HCT116 (cell line): ENCODE data around the gene POMGNT1. TPM values are rescaled to one million over a fixed set of nuclear protein-coding genes. Genes with fewer than 3 reads are reported as not detected.

ENCODE experiments used
- ATAC-seq: fragments of 200-7000 bp; cut with Tn5 transposase; 2 replicates; pipeline ENCODE4 v1.9.1; 2020; ENCODE audit warnings: mild to moderate bottlenecking, moderate library complexity
- Bru-seq: library from RNA; stranded (reverse); fragments of 400-500 nt; gene quantifications from one replicate; lab custom pipeline; 2021; lab: Mats Ljungman, UMichigan
- BruChase-seq, 2 experiments: library from RNA; stranded (reverse); fragments of 400-500 nt; gene quantifications; one replicate each; lab custom pipeline; 2021; lab: Mats Ljungman, UMichigan
- BruUV-seq: library from RNA; stranded (reverse); fragments of 400-500 nt; replicated peaks from 2 replicates; lab custom pipeline; 2021; lab: Mats Ljungman, UMichigan
- CTCF ChIA-PET: fragments of 300-600 bp; sonication (Branson Sonifier 250); formaldehyde crosslinking; loops from one replicate; lab custom pipeline; 2021; ENCODE audit warnings: antibody characterized with exemption; lab: Charles Lee
- POLR2A ChIA-PET: fragments of 300-600, 350-600 bp; sonication (Branson Sonifier 250); formaldehyde crosslinking; loops from one replicate; lab custom pipeline; 2021; ENCODE audit warnings: antibody characterized with exemption; lab: Charles Lee
- RAD21 ChIA-PET, 2 experiments: fragments of 300-600 bp; sonication (Branson Sonifier 250); formaldehyde crosslinking; loops; one replicate each; lab custom pipeline; 2023; ENCODE audit warnings: low total read pairs in 2 of 2; ENCODE audit not compliant: uncharacterized antibody in 2 of 2, unreplicated experiment in 2 of 2, low non-redundant PET in 1 of 2; lab: Charles Lee
- DNase-seq: peaks from one replicate; pipeline ENCODE4 v3.0.0-alpha.2; 2010; ENCODE audit warnings: low read depth, low spot score
- H2AFZ ChIP-seq: fragments of 200-600 bp; shearing (Covaris generic), sonication (generic); 2 replicates; pipeline ENCODE4 v1.6.1; 2017; ENCODE audit warnings: low read depth, mixed run types, mixed read lengths, antibody characterized with exemption, low read length; ENCODE audit not compliant: poor library complexity, severe bottlenecking
- H3K27ac ChIP-seq: 2 replicates; pipeline ENCODE4 v1.5.1; 2012; ENCODE audit warnings: low read depth, low read length
- H3K27me3 ChIP-seq: fragments of 200-600 bp; sonication (generic); 2 replicates; pipeline ENCODE4 v1.6.1; 2016; ENCODE audit warnings: mixed run types, low read length, mixed read lengths; ENCODE audit not compliant: insufficient read depth
- H3K36me3 ChIP-seq, 2 experiments: fragments of 200-500 bp in 1 of 2; fragments of 200-600 bp in 1 of 2; sonication (Bioruptor generic) in 1 of 2; sonication (generic) in 1 of 2; 2 replicates each; pipeline versions ENCODE4 v1.5.1 to v1.6.1; 2014 to 2016; ENCODE audit warnings: low read length in 2 of 2, inconsistent platforms in 1 of 2, mixed read lengths in 1 of 2, mixed run types in 1 of 2; ENCODE audit not compliant: insufficient read depth in 2 of 2, control insufficient read depth in 1 of 2
- H3K4me1 ChIP-seq, 2 experiments: fragments of 200-600 bp in 1 of 2; sonication (generic) in 1 of 2; 2 replicates each; pipeline versions ENCODE4 v1.5.1 to v1.6.1; 2012 to 2017; ENCODE audit warnings: low read length in 2 of 2, inconsistent platforms in 1 of 2, mild to moderate bottlenecking in 1 of 2, mixed read lengths in 1 of 2, mixed run types in 1 of 2, moderate library complexity in 1 of 2; ENCODE audit not compliant: insufficient read depth in 2 of 2, control insufficient read depth in 1 of 2
- H3K4me2 ChIP-seq: fragments of 200-600 bp; sonication (generic); 2 replicates; pipeline ENCODE4 v1.6.1; 2017; ENCODE audit warnings: mixed run types, low read length, mixed read lengths
- H3K4me3 ChIP-seq, 2 experiments: fragments of 200-600 bp in 1 of 2; sonication (generic) in 1 of 2; replicated peaks in 1 of 2; 2 replicates each; pipeline ENCODE4 v1.5.1; 2011 to 2016; ENCODE audit warnings: low read length in 2 of 2, control low read depth in 1 of 2, low read depth in 1 of 2, mild to moderate bottlenecking in 1 of 2, mixed read lengths in 1 of 2, mixed run types in 1 of 2
- H3K79me2 ChIP-seq: fragments of 200-600 bp; sonication (generic); 2 replicates; pipeline ENCODE4 v1.6.1; 2017; ENCODE audit warnings: mild to moderate bottlenecking, mixed run types, low read length, moderate library complexity, mixed read lengths; ENCODE audit not compliant: insufficient read depth
- H3K9ac ChIP-seq: fragments of 200-600 bp; sonication (generic); 2 replicates; pipeline ENCODE4 v1.6.1; 2016; ENCODE audit warnings: low read length, mixed read lengths
- H3K9me2 ChIP-seq: fragments of 200-600 bp; sonication (generic), shearing (Covaris generic); 2 replicates; pipeline ENCODE4 v1.6.1; 2017; ENCODE audit warnings: mixed run types, mild to moderate bottlenecking, moderate library complexity; ENCODE audit not compliant: insufficient read depth
- H3K9me3 ChIP-seq, 2 experiments: fragments of 200-500 bp in 1 of 2; fragments of 200-600 bp in 1 of 2; sonication (Bioruptor generic) in 1 of 2; sonication (generic) in 1 of 2; 2 replicates each; pipeline ENCODE4 v1.6.1; 2014 to 2017; ENCODE audit warnings: low read length in 2 of 2, mixed read lengths in 2 of 2, inconsistent platforms in 1 of 2, low read depth in 1 of 2, mild to moderate bottlenecking in 1 of 2, mixed run types in 1 of 2, moderate library complexity in 1 of 2; ENCODE audit not compliant: control insufficient read depth in 1 of 2, insufficient read depth in 1 of 2
- H4K20me1 ChIP-seq: fragments of 200-600 bp; sonication (generic), shearing (Covaris generic); 2 replicates; pipeline ENCODE4 v1.6.1; 2017; ENCODE audit warnings: mixed run types, mild to moderate bottlenecking, moderate library complexity; ENCODE audit not compliant: insufficient read depth
- CBX3 ChIP-seq: IDR thresholded peaks from 2 replicates; pipeline ENCODE4 v1.6.1; 2012; ENCODE audit warnings: low read depth
- CEBPB ChIP-seq: IDR thresholded peaks from 2 replicates; pipeline ENCODE4 v1.6.1; 2012; ENCODE audit warnings: low read depth
- EGR1 ChIP-seq: IDR thresholded peaks from 2 replicates; pipeline ENCODE4 v1.6.1; 2012; ENCODE audit warnings: low read depth
- EZH2phosphoT487 ChIP-seq: fragments of 200-600 bp; IDR thresholded peaks from 2 replicates; pipeline ENCODE4 v1.6.1; 2018; ENCODE audit warnings: antibody characterized with exemption, borderline replicate concordance
- FOSL1 ChIP-seq: IDR thresholded peaks from 2 replicates; pipeline ENCODE4 v1.6.1; 2012; ENCODE audit warnings: low read depth
- JUND ChIP-seq: IDR thresholded peaks from 2 replicates; pipeline ENCODE4 v1.6.1; 2012
- RAD21 ChIP-seq: IDR thresholded peaks from 2 replicates; pipeline ENCODE4 v1.6.1; 2012; ENCODE audit warnings: low read depth, mild to moderate bottlenecking
- SIN3A ChIP-seq: IDR thresholded peaks from 2 replicates; pipeline ENCODE4 v1.6.1; 2012; ENCODE audit warnings: low read depth
- SRF ChIP-seq: IDR thresholded peaks from 2 replicates; pipeline ENCODE4 v1.6.1; 2012; ENCODE audit warnings: low read depth
- TCF7L2 ChIP-seq: IDR thresholded peaks from 2 replicates; pipeline ENCODE4 v1.7.0; 2011; ENCODE audit warnings: borderline replicate concordance, inconsistent platforms; ENCODE audit not compliant: insufficient read depth, insufficient read length; ENCODE audit errors: extremely low read depth
- YY1 ChIP-seq: IDR thresholded peaks from 2 replicates; pipeline ENCODE4 v1.6.1; 2011; ENCODE audit warnings: low read length, low read depth, moderate library complexity, mild to moderate bottlenecking; ENCODE audit not compliant: insufficient replicate concordance; ENCODE audit errors: extremely low read depth
- ZFX ChIP-seq: fragments of 450-650 bp; IDR thresholded peaks from 2 replicates; pipeline ENCODE4 v1.6.1; 2017
- intact Hi-C: fragments of 100-400 bp; cut with micrococcal nuclease; formaldehyde crosslinking; loops from 2 replicates; pipeline ENCODE4 v1.10.0; 2022
- long read RNA-seq: library from polyadenylated mRNA; unstranded; transcript quantifications from one replicate; pipeline ENCODE4 v2.0.0, GENCODE V29; 2021; ENCODE audit not compliant: unreplicated experiment
- polyA plus RNA-seq: library from polyadenylated mRNA; unstranded; fragments of >200 nt; gene quantifications from 2 replicates; pipeline ENCODE4 v1.2.1, GENCODE V29; 2012; ENCODE audit warnings: missing spikeins
- total RNA-seq: library from RNA; stranded (reverse); gene quantifications from one replicate; pipeline ENCODE4 v1.2.1, GENCODE V29; 2021; ENCODE audit not compliant: unreplicated experiment
- TF ChIP-seq, protein P1 (sequence below), 3 experiments: fragments of 200-600 bp in 1 of 3; sonication (generic) in 1 of 3; IDR thresholded peaks in 2 of 3; conservative IDR thresholded peaks in 1 of 3; 2 replicates each; pipeline ENCODE4 v1.5.1; 2012 to 2017; ENCODE audit warnings: low read depth in 2 of 3, low read length in 2 of 3, antibody characterized with exemption in 1 of 3, borderline replicate concordance in 1 of 3, control low read depth in 1 of 3, mild to moderate bottlenecking in 1 of 3, mixed read lengths in 1 of 3, mixed run types in 1 of 3, moderate library complexity in 1 of 3; ENCODE audit not compliant: insufficient read depth in 1 of 3
- TF ChIP-seq, protein P2 (sequence below): IDR thresholded peaks from 2 replicates; pipeline ENCODE4 v1.6.1; 2011; ENCODE audit warnings: mild to moderate bottlenecking, low read length, moderate library complexity; ENCODE audit not compliant: insufficient replicate concordance; ENCODE audit errors: extremely low read depth
- TF ChIP-seq, protein P3 (sequence below): IDR thresholded peaks from 2 replicates; pipeline ENCODE4 v1.6.1; 2012
- TF ChIP-seq, protein P4 (sequence below): IDR thresholded peaks from 2 replicates; pipeline ENCODE4 v1.6.1; 2012; ENCODE audit warnings: low read depth

Gene POMGNT1
- 97.7 TPM for total RNA-seq
- 71.8 and 73.8 TPM in 2 replicates for polyA plus RNA-seq
- Bru-seq, nascent RNA = percentile 58 among the genes with signal in this experiment
- BruChase-seq, experiment 1, labeled RNA remaining after a 6-hour chase = percentile 71 among the genes with signal in this experiment
- percentile 66 among the genes with signal in this experiment for BruChase-seq, experiment 2, labeled RNA remaining after a 2-hour chase
- long read RNA-seq, transcript POMGNT1-201 (22 exons, 2,728 nt) = major isoform, 55 of 119 reads
- long read RNA-seq, partial matches to known transcripts = 17 of 119 reads
- long read RNA-seq, other reads (novel, unspliced or antisense) = 47 of 119 reads

DNA sequence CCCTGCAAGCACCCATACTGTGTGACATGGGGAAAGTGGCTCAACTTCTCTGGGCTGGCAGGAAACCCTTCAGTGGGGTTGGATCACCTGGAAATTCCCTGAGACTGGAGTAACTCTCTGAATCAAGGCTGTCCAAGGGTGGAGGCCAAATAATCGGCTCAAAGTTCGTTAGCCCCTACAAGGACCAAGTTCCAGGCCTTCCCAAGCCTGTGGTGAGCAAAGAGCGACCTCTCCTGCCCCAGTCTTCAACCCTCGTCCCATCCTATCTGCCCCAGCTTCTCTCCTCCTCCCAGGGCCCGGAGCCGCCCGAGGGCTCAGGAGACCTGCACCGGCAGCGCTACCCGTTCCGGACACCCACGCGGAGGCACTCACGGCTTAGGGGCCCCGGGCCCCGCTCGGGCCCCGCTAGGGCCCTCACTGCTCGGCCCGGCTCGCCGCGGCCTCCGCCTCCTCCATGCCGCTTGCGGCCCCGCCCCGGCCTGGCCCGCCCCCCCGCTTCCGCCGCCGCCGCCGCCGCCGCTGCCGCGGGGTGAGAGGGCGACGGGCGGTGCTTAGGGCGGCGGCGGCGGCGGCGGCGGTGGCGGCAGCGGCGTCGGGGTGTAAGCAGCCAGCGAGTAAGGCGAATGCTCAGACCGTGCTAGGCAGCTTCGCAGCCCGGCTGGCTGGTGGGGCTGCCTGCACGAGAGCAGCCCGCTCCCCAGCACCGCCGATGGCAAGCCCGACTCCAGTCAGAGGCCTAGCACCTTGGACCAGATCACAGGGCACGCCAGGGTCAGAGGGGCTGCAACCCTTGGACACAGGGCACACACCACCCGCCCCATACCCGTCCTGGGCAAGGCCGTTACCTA is at the start of gene POMGNT1:
POMGNT1 (minus strand) TSS at position 471 of the 848 bp plus-strand sequence. CDS start 613 bp downstream, outside the sequence.
- no peaks in the 10 kb centered on the region for H4K20me1 ChIP-seq
- H3K36me3 ChIP-seq = peaks cover 0 to 21% of the 10 kb centered on the region in 2 experiments; a peak in 1 of 4 replicates
- H3K4me2 ChIP-seq = peak within 1 kb of the TSS; percentile 96
- H3K9me3 ChIP-seq = no peaks in the 10 kb centered on the region
- H3K4me1 ChIP-seq = peaks cover 11 to 16% of the 10 kb centered on the region in 2 experiments; a peak in 3 of 4 replicates
- DNase-seq (no peak), ATAC-seq (peak; percentile 93)
- peak within 1 kb of the TSS; percentile 78 for H3K27ac ChIP-seq
- H2AFZ ChIP-seq = no peak within 1 kb of the TSS
- ChIA-PET CTCF (interaction anchor here (1.3 to 3.0 kb wide), 2 partner anchors 15 to 25 kb away, joined by 7 to 9 read pairs; no protein-coding TSS in a partner anchor), POLR2A (interaction anchor here (1.0 kb wide), 2 partner anchors 15 to 25 kb away, joined by 3 to 7 read pairs; no protein-coding TSS in a partner anchor), RAD21 (no interaction called here)
- H3K9ac ChIP-seq = peak within 1 kb of the TSS; percentile 87
- intact Hi-C loops = loop anchor here (1.0 kb wide), 1 partner anchor 15 kb away; no protein-coding TSS in a partner anchor
- peaks cover 8% of the 10 kb centered on the region; the same call in 1 of the 2 replicates for H3K79me2 ChIP-seq
- BruUV-seq = TSS peak; percentile 49
- H3K4me3 ChIP-seq = peak within 1 kb of the TSS; percentile 66 to 79
- no peaks in the 10 kb centered on the region for H3K27me3 ChIP-seq
- no peaks in the 10 kb centered on the region for H3K9me2 ChIP-seq
- no peak for TF ChIP-seq EZH2phosphoT487
- no peak for TF ChIP-seq CBX3
- TF ChIP-seq RAD21 = peak; percentile 68
- no peak for TF ChIP-seq FOSL1
- TF ChIP-seq TCF7L2 = peak; percentile 8
- TF ChIP-seq YY1 = no peak
- TF ChIP-seq ZFX = peak; percentile 77
- TF ChIP-seq, protein P1, sequence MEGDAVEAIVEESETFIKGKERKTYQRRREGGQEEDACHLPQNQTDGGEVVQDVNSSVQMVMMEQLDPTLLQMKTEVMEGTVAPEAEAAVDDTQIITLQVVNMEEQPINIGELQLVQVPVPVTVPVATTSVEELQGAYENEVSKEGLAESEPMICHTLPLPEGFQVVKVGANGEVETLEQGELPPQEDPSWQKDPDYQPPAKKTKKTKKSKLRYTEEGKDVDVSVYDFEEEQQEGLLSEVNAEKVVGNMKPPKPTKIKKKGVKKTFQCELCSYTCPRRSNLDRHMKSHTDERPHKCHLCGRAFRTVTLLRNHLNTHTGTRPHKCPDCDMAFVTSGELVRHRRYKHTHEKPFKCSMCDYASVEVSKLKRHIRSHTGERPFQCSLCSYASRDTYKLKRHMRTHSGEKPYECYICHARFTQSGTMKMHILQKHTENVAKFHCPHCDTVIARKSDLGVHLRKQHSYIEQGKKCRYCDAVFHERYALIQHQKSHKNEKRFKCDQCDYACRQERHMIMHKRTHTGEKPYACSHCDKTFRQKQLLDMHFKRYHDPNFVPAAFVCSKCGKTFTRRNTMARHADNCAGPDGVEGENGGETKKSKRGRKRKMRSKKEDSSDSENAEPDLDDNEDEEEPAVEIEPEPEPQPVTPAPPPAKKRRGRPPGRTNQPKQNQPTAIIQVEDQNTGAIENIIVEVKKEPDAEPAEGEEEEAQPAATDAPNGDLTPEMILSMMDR (IDR thresholded peaks at IDR 0.05 in 2 of 3, conservative IDR thresholded peaks at IDR 0.05 in 1 of 3; ENCODE audit: borderline replicate concordance in 1 of 3, insufficient read depth in 1 of 3, low read depth in 2 of 3, low read length in 2 of 3) = peak; percentile 3 to 36 (median 23); a peak in 2 of 6 replicates
- TF ChIP-seq SIN3A = peak; percentile 25
- TF ChIP-seq EGR1 = no peak
- TF ChIP-seq JUND = no peak
- TF ChIP-seq SRF = no peak
- no peak for TF ChIP-seq CEBPB
- TF ChIP-seq, protein P2, sequence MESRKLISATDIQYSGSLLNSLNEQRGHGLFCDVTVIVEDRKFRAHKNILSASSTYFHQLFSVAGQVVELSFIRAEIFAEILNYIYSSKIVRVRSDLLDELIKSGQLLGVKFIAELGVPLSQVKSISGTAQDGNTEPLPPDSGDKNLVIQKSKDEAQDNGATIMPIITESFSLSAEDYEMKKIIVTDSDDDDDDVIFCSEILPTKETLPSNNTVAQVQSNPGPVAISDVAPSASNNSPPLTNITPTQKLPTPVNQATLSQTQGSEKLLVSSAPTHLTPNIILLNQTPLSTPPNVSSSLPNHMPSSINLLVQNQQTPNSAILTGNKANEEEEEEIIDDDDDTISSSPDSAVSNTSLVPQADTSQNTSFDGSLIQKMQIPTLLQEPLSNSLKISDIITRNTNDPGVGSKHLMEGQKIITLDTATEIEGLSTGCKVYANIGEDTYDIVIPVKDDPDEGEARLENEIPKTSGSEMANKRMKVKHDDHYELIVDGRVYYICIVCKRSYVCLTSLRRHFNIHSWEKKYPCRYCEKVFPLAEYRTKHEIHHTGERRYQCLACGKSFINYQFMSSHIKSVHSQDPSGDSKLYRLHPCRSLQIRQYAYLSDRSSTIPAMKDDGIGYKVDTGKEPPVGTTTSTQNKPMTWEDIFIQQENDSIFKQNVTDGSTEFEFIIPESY = no peak
- TF ChIP-seq, protein P3, sequence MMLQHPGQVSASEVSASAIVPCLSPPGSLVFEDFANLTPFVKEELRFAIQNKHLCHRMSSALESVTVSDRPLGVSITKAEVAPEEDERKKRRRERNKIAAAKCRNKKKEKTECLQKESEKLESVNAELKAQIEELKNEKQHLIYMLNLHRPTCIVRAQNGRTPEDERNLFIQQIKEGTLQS = no peak
- TF ChIP-seq, protein P4, sequence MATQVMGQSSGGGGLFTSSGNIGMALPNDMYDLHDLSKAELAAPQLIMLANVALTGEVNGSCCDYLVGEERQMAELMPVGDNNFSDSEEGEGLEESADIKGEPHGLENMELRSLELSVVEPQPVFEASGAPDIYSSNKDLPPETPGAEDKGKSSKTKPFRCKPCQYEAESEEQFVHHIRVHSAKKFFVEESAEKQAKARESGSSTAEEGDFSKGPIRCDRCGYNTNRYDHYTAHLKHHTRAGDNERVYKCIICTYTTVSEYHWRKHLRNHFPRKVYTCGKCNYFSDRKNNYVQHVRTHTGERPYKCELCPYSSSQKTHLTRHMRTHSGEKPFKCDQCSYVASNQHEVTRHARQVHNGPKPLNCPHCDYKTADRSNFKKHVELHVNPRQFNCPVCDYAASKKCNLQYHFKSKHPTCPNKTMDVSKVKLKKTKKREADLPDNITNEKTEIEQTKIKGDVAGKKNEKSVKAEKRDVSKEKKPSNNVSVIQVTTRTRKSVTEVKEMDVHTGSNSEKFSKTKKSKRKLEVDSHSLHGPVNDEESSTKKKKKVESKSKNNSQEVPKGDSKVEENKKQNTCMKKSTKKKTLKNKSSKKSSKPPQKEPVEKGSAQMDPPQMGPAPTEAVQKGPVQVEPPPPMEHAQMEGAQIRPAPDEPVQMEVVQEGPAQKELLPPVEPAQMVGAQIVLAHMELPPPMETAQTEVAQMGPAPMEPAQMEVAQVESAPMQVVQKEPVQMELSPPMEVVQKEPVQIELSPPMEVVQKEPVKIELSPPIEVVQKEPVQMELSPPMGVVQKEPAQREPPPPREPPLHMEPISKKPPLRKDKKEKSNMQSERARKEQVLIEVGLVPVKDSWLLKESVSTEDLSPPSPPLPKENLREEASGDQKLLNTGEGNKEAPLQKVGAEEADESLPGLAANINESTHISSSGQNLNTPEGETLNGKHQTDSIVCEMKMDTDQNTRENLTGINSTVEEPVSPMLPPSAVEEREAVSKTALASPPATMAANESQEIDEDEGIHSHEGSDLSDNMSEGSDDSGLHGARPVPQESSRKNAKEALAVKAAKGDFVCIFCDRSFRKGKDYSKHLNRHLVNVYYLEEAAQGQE = no peak
